Fibroblast of the aortic adventitia (primary cell): ENCODE results near the gene CD19. TPM values are rescaled to one million over a fixed set of nuclear protein-coding genes. Genes with fewer than 3 reads are reported as not detected.
A peak's percentile ranks its signal among the peaks of the same experiment; 100 is the strongest.

Source experiments
- DNase-seq: peaks from one replicate; pipeline ENCODE4 v3.0.0-alpha.2; 2010; ENCODE audit warnings: low read depth
- H3K4me3 ChIP-seq: 2 replicates; pipeline ENCODE4 v1.5.1; 2011; ENCODE audit warnings: low read depth, mild to moderate bottlenecking, control low read depth, low read length, moderate library complexity
- CTCF ChIP-seq: IDR thresholded peaks from 2 replicates; pipeline ENCODE4 v1.5.1; 2011; ENCODE audit warnings: mild to moderate bottlenecking, low read length, control low read depth, inconsistent platforms; ENCODE audit not compliant: insufficient read depth
- total RNA-seq: library from RNA; depleted of rRNA; stranded (reverse); fragments of >200 nt; gene quantifications from 2 replicates; pipeline ENCODE4 v1.2.3, GENCODE V29; 2012; ENCODE audit warnings: low replicate concordance

CD19 gene
- total RNA-seq, 1 donor: not detected

GRCh38 chr16:28905800-28906372 lies 25.9 kb upstream of the CD19 start:
- DNase-seq: no peak
- TF ChIP-seq CTCF: no peak
- no peak overlapping the region for H3K4me3 ChIP-seq

GRCh38 chr16:28910086-28911031 lies 21.4 kb upstream of the CD19 start:
- no peak for TF ChIP-seq CTCF
- no peak for DNase-seq
- H3K4me3 ChIP-seq: no peak overlapping the region

GRCh38 chr16:28912558-28912957 lies 19.2 kb upstream of the CD19 start:
- H3K4me3 ChIP-seq: no peak overlapping the region
- TF ChIP-seq CTCF: no peak
- DNase-seq: no peak

- DNase-seq: no peak
- no peak for TF ChIP-seq CTCF
- no peak overlapping the region for H3K4me3 ChIP-seq
These were observed 17.6 kb upstream of the CD19 start for GRCh38 chr16:28913946-28914724.

- no peak for TF ChIP-seq CTCF
- DNase-seq: peak; percentile 83
- no peak overlapping the region for H3K4me3 ChIP-seq
These were observed 16.6 kb upstream of the CD19 start for GRCh38 chr16:28915181-28915580.

GRCh38 chr16:28917095-28917494 lies 14.7 kb upstream of the CD19 start:
- no peak overlapping the region for H3K4me3 ChIP-seq
- no peak for DNase-seq
- no peak for TF ChIP-seq CTCF
